Subcutaneous adipose tissue (tissue), 4 donors: Measurements from ENCODE around the gene ATG2A. TPM values are rescaled to one million over a fixed set of nuclear protein-coding genes. Genes with fewer than 3 reads are reported as not detected.

Source experiments
- CTCF ChIP-seq: fragments of 450-650 bp; IDR thresholded peaks from one replicate; pipeline ENCODE4 v1.5.1; 2016; ENCODE audit warnings: low read depth, mild to moderate bottlenecking, control low read depth, antibody characterized with exemption, moderate library complexity
- total RNA-seq, 4 donors: library from RNA; depleted of rRNA; stranded (reverse); fragments of >200 nt; gene quantifications; one replicate each; pipeline ENCODE4 v1.1.0, GENCODE V29; 2016

The ATG2A gene
- total RNA-seq, 4 donors from 2014 or later: 12.4 to 47.7 (median 22.2) TPM

DNA sequence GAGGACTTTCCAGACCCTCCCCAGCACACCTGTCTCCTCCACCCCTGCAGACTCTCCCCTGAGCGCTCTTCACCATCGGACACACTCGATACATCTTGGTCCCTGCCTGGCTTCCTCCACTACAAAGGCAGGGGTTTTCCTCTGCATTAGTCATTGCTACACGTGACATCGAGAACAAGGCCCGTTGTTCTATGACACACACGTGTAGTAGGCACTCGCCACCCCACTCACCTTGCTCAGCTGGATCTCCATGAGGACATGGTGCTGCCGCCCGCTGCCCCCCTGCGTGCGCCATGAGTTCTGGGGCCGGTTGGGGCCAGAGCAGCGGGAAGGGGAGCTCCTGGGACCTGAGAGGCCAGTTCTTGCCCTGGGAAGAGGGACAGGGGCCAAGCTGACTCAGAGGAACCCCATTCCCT lies 16.7 kb downstream of the ATG2A start:
- no peak for TF ChIP-seq CTCF

GRCh38 chr11:64898541-64898940 lies 18.5 kb downstream of the ATG2A start:
- no peak for TF ChIP-seq CTCF

DNA sequence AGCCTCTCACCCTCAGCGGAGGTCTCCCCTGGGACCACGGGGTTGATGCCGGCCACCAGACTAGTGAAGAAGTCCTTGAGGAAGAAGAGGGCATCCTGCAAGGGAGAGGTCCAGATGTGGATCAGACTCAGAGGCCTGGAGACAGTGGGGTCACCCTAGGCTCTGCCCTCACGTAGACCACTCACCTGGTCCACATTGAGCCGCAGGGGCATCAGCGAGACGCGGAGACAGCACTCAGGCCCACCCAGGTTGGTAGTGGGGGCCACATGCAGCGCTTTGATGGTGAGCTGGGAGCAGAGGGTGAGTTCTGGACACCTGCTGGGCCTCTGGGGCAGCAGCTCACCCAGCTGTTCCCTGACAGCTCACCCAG lies 18.9 kb downstream of the ATG2A start:
- no peak for TF ChIP-seq CTCF

DNA sequence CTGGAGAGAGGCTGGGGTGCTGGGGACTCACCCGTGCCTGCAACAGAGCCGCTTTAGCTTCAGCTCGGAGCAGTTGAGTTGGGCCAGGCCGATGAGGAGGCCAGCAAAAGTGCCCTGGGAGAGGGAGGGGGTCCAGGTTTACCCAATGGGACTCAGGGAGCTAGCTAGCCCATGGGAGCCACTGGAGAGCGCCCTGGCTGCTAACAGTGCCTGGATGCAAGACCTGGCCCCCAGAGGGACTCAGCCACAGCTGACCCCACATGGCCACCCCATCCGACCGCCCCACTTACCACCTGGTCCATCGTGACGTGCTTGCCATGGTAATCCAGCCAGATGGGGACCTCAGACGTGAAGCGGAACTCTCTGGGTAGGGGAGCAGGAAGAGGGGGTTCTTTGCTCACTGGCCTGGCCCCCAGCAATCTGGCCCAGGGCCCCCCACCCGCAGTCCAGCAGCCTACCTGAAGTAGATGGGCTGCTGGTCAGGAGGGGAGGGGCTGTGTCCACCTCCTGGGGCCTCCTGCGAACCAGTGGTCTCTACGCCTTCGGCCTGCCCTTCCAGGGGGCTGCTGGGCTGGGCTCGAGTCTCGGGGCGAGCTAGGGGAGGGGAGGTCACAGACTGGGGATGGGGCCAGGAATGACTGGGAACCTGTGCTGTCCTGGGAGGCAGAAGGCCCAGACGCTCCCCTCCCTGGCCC lies 19.5 kb downstream of the ATG2A start:
- no peak for TF ChIP-seq CTCF

GRCh38 chr11:64896448-64897022 lies 20.5 kb downstream of the ATG2A start:
- no peak for TF ChIP-seq CTCF

GRCh38 chr11:64894812-64895452 lies 22.1 kb downstream of the ATG2A start:
- TF ChIP-seq CTCF: no peak

DNA sequence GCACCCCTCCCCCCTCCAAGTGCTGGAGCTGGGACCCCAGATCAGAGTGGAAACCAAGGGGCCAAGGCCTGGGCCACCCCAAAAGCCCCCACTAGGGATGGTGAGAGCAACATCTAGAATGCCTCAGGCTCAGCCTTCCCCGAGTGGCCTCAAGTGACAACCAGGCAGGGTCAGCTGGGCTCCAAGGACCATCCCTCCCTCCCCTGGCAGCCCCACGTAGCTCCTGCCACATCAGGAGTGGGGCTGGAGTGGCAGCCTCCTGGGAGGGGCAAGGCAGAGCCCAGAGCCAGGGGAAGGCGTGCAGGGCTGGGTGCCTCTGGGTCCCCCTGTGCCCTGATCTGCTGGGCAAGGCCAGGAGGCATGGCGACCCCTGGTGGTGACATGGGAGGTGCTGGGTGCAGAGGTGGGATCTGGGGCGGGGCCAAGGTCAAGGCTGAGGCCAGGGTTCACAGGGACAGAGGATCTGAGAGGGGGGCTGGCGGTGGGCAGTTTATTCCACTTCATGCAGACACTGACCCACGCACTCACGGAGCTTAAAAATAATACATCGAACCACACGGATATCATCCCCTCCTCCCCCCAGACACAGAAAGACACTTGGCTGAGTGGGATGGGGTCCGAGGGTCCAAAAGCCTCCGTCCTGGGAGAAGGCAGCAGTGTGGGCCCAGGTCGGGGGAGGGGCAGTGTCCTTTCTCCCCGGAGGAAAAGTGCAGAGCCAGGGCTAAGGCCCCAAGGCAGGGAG lies 22.8 kb downstream of the ATG2A start:
- TF ChIP-seq CTCF: no peak
